Colon (tissue), 2 donors: ENCODE results near the gene EFTUD2.

Experiments
- FAIRE-seq: peaks from 2 replicates; lab custom pipeline; 2012; peaks lifted over from hg19 to GRCh38; lab: Jason Lieb, UNC
- donor health status: control.
- donor health status: control.

EFTUD2 gene

GRCh38 chr17:44807093-44807816, 92.0 kb downstream of the EFTUD2 start:
- no peak for FAIRE-seq

DNA sequence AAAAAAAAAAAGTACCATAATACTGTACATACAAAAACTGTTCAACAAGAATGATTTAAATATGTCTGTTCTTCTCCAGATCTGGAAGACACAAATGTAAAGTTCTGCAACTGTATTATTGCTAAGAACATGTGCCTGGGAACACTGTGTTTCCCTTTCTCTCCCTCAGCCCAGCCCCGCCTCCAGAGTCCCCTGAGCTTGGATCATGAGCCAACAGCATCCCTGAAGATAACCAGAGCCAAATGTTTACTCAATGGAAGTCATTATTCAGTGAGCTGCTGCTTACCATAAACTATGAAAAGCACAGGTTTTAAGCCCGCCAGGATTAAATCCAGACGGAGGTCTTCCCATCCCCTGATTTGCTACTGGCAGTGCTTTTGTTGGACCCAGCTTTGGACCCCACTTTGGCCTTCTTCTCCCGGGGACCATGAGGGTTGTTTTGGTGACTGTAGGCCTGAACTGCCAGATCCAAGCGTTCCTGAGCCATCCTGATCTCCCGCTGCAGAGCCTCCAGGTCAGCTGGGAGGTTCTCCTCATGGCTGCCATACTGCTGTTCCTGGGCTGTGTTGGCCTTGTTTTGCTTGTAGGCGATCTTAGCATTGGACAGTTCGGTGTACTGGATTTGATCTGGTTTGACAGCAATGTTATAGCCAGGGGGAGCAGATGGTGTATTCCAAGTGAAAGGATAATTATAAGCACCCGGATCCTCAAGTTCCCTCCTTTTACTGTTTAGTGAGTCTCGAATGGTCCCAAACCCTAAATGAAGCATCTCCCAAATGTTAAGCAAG, 94.7 kb downstream of the EFTUD2 start:
- no peak for FAIRE-seq

DNA sequence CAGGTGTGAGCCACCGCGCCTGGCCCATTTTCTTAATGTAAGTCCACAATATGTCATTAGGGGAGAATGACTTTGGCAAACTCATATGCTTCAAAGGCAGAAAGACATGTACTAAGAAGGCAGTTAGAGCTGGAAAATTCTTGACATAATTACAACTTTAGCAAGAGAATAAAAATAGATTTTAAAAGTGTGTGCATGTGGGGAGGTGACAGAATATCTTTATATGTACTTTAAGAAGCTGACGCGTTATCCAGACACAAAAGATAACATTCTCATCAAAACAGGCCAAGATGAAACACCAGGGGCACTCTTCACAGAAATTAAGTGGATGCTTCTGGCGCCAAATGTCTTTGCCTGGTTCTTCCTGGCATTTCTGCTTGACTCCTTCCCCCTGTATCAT, 97.4 kb downstream of the EFTUD2 start:
- FAIRE-seq: no peak
